ENCODE data around the gene SPDEF.
A peak's percentile ranks its signal among the peaks of the same experiment; 100 is the strongest.

The SPDEF gene

DNA sequence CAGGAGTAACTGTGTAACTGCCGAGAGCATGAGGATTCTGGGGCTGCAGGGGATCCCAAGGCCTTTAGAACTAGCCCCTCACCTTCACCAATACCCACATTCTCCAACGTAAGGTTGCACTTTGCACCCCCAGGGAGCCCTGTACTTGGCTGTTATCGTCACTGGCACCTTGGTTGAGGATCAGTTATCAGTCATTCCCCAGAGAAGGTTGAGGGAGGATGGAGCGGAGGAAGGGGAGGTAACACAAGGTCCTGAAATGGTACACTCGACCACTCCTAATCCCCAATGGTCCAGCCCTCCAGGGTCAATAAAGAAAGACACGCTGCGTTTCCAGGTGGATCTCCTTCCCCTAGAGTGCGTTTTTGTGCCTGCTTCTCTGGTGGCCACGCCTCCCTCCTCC, 1.1 kb upstream of the SPDEF start:
- Histone ChIP-seq H3K36me3 (ENCODE audit: control insufficient read depth in 4 of 4, insufficient read depth in 4 of 4, low read length in 3 of 4) (no peaks in the 10 kb centered on the region), H3K27ac (ENCODE audit: insufficient read depth in 1 of 2, low read depth in 1 of 2, low read length in 2 of 2, poor library complexity in 1 of 2, severe bottlenecking in 2 of 2) (no peak overlapping the region), H3K27me3 (replicated peaks in 2 of 5; ENCODE audit: control insufficient read depth in 4 of 5, insufficient read depth in 5 of 5, low read length in 4 of 5) (no peaks in the 10 kb centered on the region), H3K4me3 (ENCODE audit: control insufficient read depth in 1 of 7, extremely low read depth in 1 of 7, insufficient read depth in 4 of 7, low read depth in 2 of 7, low read length in 6 of 7) (no peak overlapping the region), H3K4me1 (ENCODE audit: control extremely low read depth in 1 of 4, control insufficient read depth in 4 of 4, insufficient read depth in 4 of 4, low read length in 3 of 4) (peaks cover 0 to 17% (median 13%) of the 10 kb centered on the region in 4 experiments), H3K9me3 (ENCODE audit: control extremely low read depth in 1 of 5, control insufficient read depth in 4 of 5, insufficient read depth in 2 of 5, low read depth in 1 of 5, low read length in 4 of 5) (peaks cover 0 to 7% (median 0%) of the 10 kb centered on the region in 5 experiments)
- DNase-seq: no peak
- POLR2A ChIA-PET: no interaction called here
- CTCF ChIA-PET: interaction anchor here (0.8 kb wide), 1 partner anchor 38 kb away, joined by 3 read pairs; no protein-coding TSS in a partner anchor
- WGBS (ENCODE audit: insufficient coverage): 95% methylated on average over 6 of the region's 9 CpGs

DNA sequence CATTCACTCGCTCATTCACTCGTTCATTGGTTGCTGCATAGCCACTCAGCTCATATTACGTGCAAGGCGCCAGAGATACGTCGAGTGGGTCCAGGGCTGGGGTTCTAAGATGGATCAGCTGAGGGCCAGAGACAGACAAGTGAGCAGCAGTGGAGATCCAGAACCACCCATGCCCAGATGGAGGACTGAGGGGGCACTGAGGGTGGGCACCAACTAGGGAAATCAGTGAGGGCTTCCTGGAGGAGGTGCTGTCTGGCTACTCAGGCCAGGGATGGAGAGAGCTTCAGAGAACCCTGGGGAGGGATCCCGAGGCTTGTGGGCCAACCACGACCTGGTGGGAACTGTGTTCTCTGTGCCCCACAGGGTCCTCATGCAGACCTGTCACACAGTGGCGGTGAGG, 364 bp upstream of the SPDEF start:
- CTCF ChIA-PET: interaction anchor here (1.1 kb wide), 1 partner anchor 52 kb away, joined by 4 read pairs; no protein-coding TSS in a partner anchor
- WGBS (ENCODE audit: insufficient coverage): 94% methylated on average over 9 of the region's 9 CpGs
- POLR2A ChIA-PET: no interaction called here

DNA sequence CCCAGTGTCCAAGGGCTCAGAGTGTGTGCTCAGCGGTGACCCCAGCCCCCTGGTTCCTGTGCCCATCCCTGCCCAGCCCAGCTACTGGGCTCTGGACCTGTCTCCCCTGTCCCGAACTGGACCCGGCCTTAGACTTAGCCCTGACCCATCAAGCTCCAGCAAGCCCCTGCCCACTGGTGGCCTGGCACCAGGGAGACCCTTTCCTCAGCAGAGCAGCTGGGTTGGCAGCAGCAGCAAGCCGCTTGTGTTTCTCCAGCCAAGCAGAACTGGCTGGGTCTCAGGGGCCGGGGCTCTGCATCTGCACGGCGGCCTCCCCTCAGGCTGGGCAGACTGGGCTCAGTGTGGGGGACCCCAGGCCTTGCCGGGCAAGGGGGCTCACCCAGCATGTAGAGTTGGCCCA, 801 bp downstream of the SPDEF start:
- no peak for DNase-seq
- H3K4me1 ChIP-seq (ENCODE audit: control extremely low read depth in 1 of 4, control insufficient read depth in 4 of 4, insufficient read depth in 4 of 4, low read length in 3 of 4): peaks cover 0 to 25% (median 17%) of the 10 kb centered on the region in 4 experiments
- WGBS (ENCODE audit: insufficient coverage): 92% methylated on average over 8 of the region's 8 CpGs
- no peaks in the 10 kb centered on the region for H3K36me3 ChIP-seq (ENCODE audit: control insufficient read depth in 4 of 4, insufficient read depth in 4 of 4, low read length in 3 of 4)
- no peaks in the 10 kb centered on the region for H3K27me3 ChIP-seq (replicated peaks in 2 of 5; ENCODE audit: control insufficient read depth in 4 of 5, insufficient read depth in 5 of 5, low read length in 4 of 5)
- ChIA-PET CTCF (interaction anchor here (1.1 to 1.4 kb wide), 6 partner anchors 10 to 54 kb away, joined by 3 to 4 read pairs (median 3); no protein-coding TSS in a partner anchor), POLR2A (no interaction called here)
- H3K27ac ChIP-seq (ENCODE audit: insufficient read depth in 1 of 2, low read depth in 1 of 2, low read length in 2 of 2, poor library complexity in 1 of 2, severe bottlenecking in 2 of 2): no peak overlapping the region
- no peak overlapping the region for H3K4me3 ChIP-seq (ENCODE audit: control insufficient read depth in 1 of 7, extremely low read depth in 1 of 7, insufficient read depth in 4 of 7, low read depth in 2 of 7, low read length in 6 of 7)
- peaks cover 0 to 7% (median 0%) of the 10 kb centered on the region in 5 experiments for H3K9me3 ChIP-seq (ENCODE audit: control extremely low read depth in 1 of 5, control insufficient read depth in 4 of 5, insufficient read depth in 2 of 5, low read depth in 1 of 5, low read length in 4 of 5)

More for the DNA sequence above, 364 bp upstream of the SPDEF start:
- peaks cover 0 to 17% (median 13%) of the 10 kb centered on the region in 4 experiments for H3K4me1 ChIP-seq (ENCODE audit: control extremely low read depth in 1 of 4, control insufficient read depth in 4 of 4, insufficient read depth in 4 of 4, low read length in 3 of 4)
- no peak overlapping the region for H3K27ac ChIP-seq (ENCODE audit: insufficient read depth in 1 of 2, low read depth in 1 of 2, low read length in 2 of 2, poor library complexity in 1 of 2, severe bottlenecking in 2 of 2)
- no peak for DNase-seq
- no peak overlapping the region for H3K4me3 ChIP-seq (ENCODE audit: control insufficient read depth in 1 of 7, extremely low read depth in 1 of 7, insufficient read depth in 4 of 7, low read depth in 2 of 7, low read length in 6 of 7)
- H3K27me3 ChIP-seq (replicated peaks in 2 of 5; ENCODE audit: control insufficient read depth in 4 of 5, insufficient read depth in 5 of 5, low read length in 4 of 5): no peaks in the 10 kb centered on the region
- H3K9me3 ChIP-seq (ENCODE audit: control extremely low read depth in 1 of 5, control insufficient read depth in 4 of 5, insufficient read depth in 2 of 5, low read depth in 1 of 5, low read length in 4 of 5): peaks cover 0 to 7% (median 0%) of the 10 kb centered on the region in 5 experiments
- H3K36me3 ChIP-seq (ENCODE audit: control insufficient read depth in 4 of 4, insufficient read depth in 4 of 4, low read length in 3 of 4): no peaks in the 10 kb centered on the region

DNA sequence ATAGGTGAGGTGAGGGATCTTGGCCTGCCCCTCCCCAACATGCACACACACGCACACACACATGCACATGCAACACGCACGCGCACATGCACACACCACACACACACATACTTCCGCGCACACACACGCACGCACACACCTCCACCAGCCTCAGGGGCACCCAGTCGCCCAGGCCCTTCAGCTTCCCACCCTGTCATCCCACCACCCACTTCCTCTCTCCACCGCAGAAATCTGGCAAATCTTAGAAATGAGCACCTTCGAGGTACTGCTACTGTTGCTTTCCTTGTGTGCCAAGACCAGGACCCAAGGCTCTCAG, 1.2 kb downstream of the SPDEF start:
- peaks cover 0 to 7% (median 0%) of the 10 kb centered on the region in 5 experiments for H3K9me3 ChIP-seq (ENCODE audit: control extremely low read depth in 1 of 5, control insufficient read depth in 4 of 5, insufficient read depth in 2 of 5, low read depth in 1 of 5, low read length in 4 of 5)
- WGBS (ENCODE audit: insufficient coverage): 48% methylated on average over 7 of the region's 11 CpGs
- H3K36me3 ChIP-seq (ENCODE audit: control insufficient read depth in 4 of 4, insufficient read depth in 4 of 4, low read length in 3 of 4): no peaks in the 10 kb centered on the region
- CTCF ChIA-PET: interaction anchor here (1.1 to 1.4 kb wide), 4 partner anchors 9 to 54 kb away, joined by 3 to 4 read pairs (median 3); no protein-coding TSS in a partner anchor
- H3K4me3 ChIP-seq (ENCODE audit: control insufficient read depth in 1 of 7, extremely low read depth in 1 of 7, insufficient read depth in 4 of 7, low read depth in 2 of 7, low read length in 6 of 7): no peak overlapping the region
- POLR2A ChIA-PET: no interaction called here
- no peaks in the 10 kb centered on the region for H3K27me3 ChIP-seq (replicated peaks in 2 of 5; ENCODE audit: control insufficient read depth in 4 of 5, insufficient read depth in 5 of 5, low read length in 4 of 5)
- peak; percentile 5 to 70 (median 32) for DNase-seq
- H3K4me1 ChIP-seq (ENCODE audit: control extremely low read depth in 1 of 4, control insufficient read depth in 4 of 4, insufficient read depth in 4 of 4, low read length in 3 of 4): peaks cover 0 to 25% (median 17%) of the 10 kb centered on the region in 4 experiments
- no peak overlapping the region for H3K27ac ChIP-seq (ENCODE audit: insufficient read depth in 1 of 2, low read depth in 1 of 2, low read length in 2 of 2, poor library complexity in 1 of 2, severe bottlenecking in 2 of 2)

DNA sequence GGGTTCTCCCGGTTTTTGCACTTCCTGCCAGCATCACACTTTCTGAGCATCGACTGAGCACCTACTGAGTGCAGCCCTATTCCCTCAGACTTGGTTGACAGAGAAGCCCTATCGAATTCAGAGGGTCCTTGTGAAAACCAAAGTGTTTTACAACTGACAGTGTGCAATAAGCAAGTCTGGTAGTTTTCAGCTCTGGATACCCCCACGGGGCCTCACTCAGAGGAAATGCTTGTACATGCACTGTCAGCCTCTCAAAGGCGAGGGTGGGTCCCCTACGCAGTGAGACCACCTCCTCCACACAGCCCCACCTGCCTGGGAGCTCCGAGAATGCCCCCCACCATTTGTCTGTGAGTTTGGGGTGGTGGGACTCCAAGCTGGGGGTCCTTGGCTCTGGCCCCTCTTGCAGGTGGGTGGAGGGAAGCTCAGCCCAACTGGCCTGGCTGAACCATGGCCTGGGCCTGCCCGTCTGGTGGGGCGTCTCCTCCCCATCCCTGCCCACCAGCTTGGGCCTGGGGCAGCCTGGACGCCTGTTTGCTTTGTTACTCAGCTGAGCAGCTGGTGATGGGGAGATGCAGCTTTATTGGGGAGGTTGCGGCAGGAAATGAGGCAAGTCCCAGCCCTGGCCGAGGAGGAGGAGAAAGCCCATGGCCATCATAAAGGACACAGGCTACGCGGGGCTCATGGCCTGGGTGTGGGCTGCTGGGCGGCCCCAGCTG, 1.7 kb downstream of the SPDEF start:
- H3K9me3 ChIP-seq (ENCODE audit: control extremely low read depth in 1 of 5, control insufficient read depth in 4 of 5, insufficient read depth in 2 of 5, low read depth in 1 of 5, low read length in 4 of 5): peaks cover 0 to 7% (median 0%) of the 10 kb centered on the region in 5 experiments
- no peak overlapping the region for H3K4me3 ChIP-seq (ENCODE audit: control insufficient read depth in 1 of 7, extremely low read depth in 1 of 7, insufficient read depth in 4 of 7, low read depth in 2 of 7, low read length in 6 of 7)
- WGBS (ENCODE audit: insufficient coverage): 49% methylated on average over 7 of the region's 15 CpGs
- no peaks in the 10 kb centered on the region for H3K27me3 ChIP-seq (replicated peaks in 2 of 5; ENCODE audit: control insufficient read depth in 4 of 5, insufficient read depth in 5 of 5, low read length in 4 of 5)
- no peaks in the 10 kb centered on the region for H3K36me3 ChIP-seq (ENCODE audit: control insufficient read depth in 4 of 4, insufficient read depth in 4 of 4, low read length in 3 of 4)
- H3K27ac ChIP-seq (ENCODE audit: insufficient read depth in 1 of 2, low read depth in 1 of 2, low read length in 2 of 2, poor library complexity in 1 of 2, severe bottlenecking in 2 of 2): no peak overlapping the region
- ChIA-PET POLR2A (no interaction called here), CTCF (interaction anchor here (1.1 to 1.4 kb wide), 4 partner anchors 9 to 54 kb away, joined by 3 to 4 read pairs (median 3); no protein-coding TSS in a partner anchor)
- H3K4me1 ChIP-seq (ENCODE audit: control extremely low read depth in 1 of 4, control insufficient read depth in 4 of 4, insufficient read depth in 4 of 4, low read length in 3 of 4): peaks cover 0 to 25% (median 17%) of the 10 kb centered on the region in 4 experiments
- no peak for DNase-seq

DNA sequence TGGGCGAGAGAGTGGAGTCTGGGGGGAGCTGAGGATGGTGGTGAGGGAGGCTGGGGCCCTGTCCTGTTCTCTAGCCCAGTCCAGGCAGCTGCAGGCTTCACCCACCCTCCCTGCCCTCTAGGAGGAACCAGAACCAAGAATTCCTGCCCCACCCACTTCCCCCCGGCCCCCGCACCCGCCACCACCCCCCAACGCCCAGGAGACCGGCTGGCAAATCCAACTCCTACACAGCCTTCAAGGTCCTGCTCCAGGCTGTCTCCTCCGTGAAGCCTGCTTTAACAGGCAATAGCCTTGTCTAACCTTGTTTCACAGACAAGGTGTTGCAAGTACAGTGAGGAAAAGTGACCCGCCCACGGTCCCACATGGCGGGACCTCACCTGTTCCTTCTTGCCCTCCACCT, 2.4 kb downstream of the SPDEF start:
- H3K36me3 ChIP-seq (ENCODE audit: control insufficient read depth in 4 of 4, insufficient read depth in 4 of 4, low read length in 3 of 4): no peaks in the 10 kb centered on the region
- H3K9me3 ChIP-seq (ENCODE audit: control extremely low read depth in 1 of 5, control insufficient read depth in 4 of 5, insufficient read depth in 2 of 5, low read depth in 1 of 5, low read length in 4 of 5): peaks cover 0 to 7% (median 0%) of the 10 kb centered on the region in 5 experiments
- no peak for DNase-seq
- H3K27me3 ChIP-seq (replicated peaks in 2 of 5; ENCODE audit: control insufficient read depth in 4 of 5, insufficient read depth in 5 of 5, low read length in 4 of 5): no peaks in the 10 kb centered on the region
- H3K4me1 ChIP-seq (ENCODE audit: control extremely low read depth in 1 of 4, control insufficient read depth in 4 of 4, insufficient read depth in 4 of 4, low read length in 3 of 4): peaks cover 0 to 25% (median 17%) of the 10 kb centered on the region in 4 experiments
- ChIA-PET CTCF (no interaction called here), POLR2A (no interaction called here)
- no peak overlapping the region for H3K27ac ChIP-seq (ENCODE audit: insufficient read depth in 1 of 2, low read depth in 1 of 2, low read length in 2 of 2, poor library complexity in 1 of 2, severe bottlenecking in 2 of 2)
- no peak overlapping the region for H3K4me3 ChIP-seq (ENCODE audit: control insufficient read depth in 1 of 7, extremely low read depth in 1 of 7, insufficient read depth in 4 of 7, low read depth in 2 of 7, low read length in 6 of 7)
- WGBS (ENCODE audit: insufficient coverage): 76% methylated on average over 4 of the region's 10 CpGs

DNA sequence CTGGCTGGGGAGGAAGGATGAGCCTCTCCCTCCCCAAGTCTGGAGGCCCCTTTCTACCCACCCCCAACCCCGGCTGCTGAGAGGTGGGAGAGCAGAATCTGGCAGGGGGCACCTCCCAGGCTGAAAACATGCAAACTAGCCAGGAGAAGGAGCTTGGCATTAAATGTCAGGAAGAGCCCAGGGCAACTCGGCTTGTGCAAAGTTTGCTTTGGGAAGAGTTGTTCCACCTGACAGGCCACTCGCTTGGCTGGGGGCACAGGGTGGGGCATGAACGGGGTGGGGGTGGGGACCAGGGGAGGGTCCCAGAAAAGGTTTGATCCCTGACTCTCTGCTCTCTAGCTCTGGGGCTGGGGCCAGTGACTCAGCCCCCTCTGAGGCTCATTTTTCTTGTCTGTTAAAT, 3.0 kb downstream of the SPDEF start:
- H3K9me3 ChIP-seq (ENCODE audit: control extremely low read depth in 1 of 5, control insufficient read depth in 4 of 5, insufficient read depth in 2 of 5, low read depth in 1 of 5, low read length in 4 of 5): peaks cover 0 to 2% (median 0%) of the 10 kb centered on the region in 5 experiments
- no peaks in the 10 kb centered on the region for H3K27me3 ChIP-seq (replicated peaks in 2 of 5; ENCODE audit: control insufficient read depth in 4 of 5, insufficient read depth in 5 of 5, low read length in 4 of 5)
- ChIA-PET POLR2A (no interaction called here), CTCF (no interaction called here)
- no peak overlapping the region for H3K27ac ChIP-seq (ENCODE audit: insufficient read depth in 1 of 2, low read depth in 1 of 2, low read length in 2 of 2, poor library complexity in 1 of 2, severe bottlenecking in 2 of 2)
- H3K4me3 ChIP-seq (ENCODE audit: control insufficient read depth in 1 of 7, extremely low read depth in 1 of 7, insufficient read depth in 4 of 7, low read depth in 2 of 7, low read length in 6 of 7): no peak overlapping the region
- H3K4me1 ChIP-seq (ENCODE audit: control extremely low read depth in 1 of 4, control insufficient read depth in 4 of 4, insufficient read depth in 4 of 4, low read length in 3 of 4): peaks cover 0 to 25% (median 17%) of the 10 kb centered on the region in 4 experiments
- WGBS (ENCODE audit: insufficient coverage): no CpG with 5 or more reads among the region's 4 CpGs
- DNase-seq: no peak
- no peaks in the 10 kb centered on the region for H3K36me3 ChIP-seq (ENCODE audit: control insufficient read depth in 4 of 4, insufficient read depth in 4 of 4, low read length in 3 of 4)

All from common myeloid progenitor, CD34-positive (primary cell).